ENCODE measurements around the gene SEC23B.
"Not testable (repeated sequence)": the region's sequence is repeated elsewhere in the genome, so short reads cannot be mapped to it uniquely, and the experiment has no call there.

The SEC23B gene

GRCh38 chr20:18506744-18507143 is 996 bp upstream of the SEC23B start:
- DNase-seq (ENCODE audit: low spot score), result no peak
- TF ChIP-seq, protein P1, sequence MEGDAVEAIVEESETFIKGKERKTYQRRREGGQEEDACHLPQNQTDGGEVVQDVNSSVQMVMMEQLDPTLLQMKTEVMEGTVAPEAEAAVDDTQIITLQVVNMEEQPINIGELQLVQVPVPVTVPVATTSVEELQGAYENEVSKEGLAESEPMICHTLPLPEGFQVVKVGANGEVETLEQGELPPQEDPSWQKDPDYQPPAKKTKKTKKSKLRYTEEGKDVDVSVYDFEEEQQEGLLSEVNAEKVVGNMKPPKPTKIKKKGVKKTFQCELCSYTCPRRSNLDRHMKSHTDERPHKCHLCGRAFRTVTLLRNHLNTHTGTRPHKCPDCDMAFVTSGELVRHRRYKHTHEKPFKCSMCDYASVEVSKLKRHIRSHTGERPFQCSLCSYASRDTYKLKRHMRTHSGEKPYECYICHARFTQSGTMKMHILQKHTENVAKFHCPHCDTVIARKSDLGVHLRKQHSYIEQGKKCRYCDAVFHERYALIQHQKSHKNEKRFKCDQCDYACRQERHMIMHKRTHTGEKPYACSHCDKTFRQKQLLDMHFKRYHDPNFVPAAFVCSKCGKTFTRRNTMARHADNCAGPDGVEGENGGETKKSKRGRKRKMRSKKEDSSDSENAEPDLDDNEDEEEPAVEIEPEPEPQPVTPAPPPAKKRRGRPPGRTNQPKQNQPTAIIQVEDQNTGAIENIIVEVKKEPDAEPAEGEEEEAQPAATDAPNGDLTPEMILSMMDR (IDR thresholded peaks at IDR 0.05; ENCODE audit: extremely low read depth, missing control alignments), result no peak

DNA sequence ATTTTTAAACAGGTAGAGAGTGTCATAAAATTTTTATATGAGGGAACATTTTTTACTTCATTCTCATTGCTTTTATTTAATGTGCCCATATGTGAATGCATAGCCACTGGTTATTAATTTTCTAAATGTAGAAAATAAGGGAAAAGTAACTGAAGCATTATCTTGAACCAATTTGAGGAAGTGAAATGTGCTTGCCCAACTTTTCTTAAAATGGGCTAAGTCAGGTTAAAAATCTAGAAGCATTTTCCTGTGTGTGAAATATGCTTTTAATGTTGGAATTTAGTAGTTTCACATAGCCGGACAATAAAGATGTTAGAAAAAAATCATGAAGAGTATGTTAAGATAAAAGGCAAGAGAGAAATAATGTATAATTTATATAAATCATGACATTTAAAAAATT is 3.8 kb downstream of the SEC23B start:
- TF ChIP-seq, protein P1 (IDR thresholded peaks at IDR 0.05; ENCODE audit: extremely low read depth, missing control alignments), result no peak
- no peak for DNase-seq (ENCODE audit: low spot score)

- TF ChIP-seq, protein P1 (IDR thresholded peaks at IDR 0.05; ENCODE audit: extremely low read depth, missing control alignments), result no peak
- DNase-seq (ENCODE audit: low spot score), result no peak
These were observed 5.5 kb downstream of the SEC23B start for GRCh38 chr20:18513208-18513607.

DNA sequence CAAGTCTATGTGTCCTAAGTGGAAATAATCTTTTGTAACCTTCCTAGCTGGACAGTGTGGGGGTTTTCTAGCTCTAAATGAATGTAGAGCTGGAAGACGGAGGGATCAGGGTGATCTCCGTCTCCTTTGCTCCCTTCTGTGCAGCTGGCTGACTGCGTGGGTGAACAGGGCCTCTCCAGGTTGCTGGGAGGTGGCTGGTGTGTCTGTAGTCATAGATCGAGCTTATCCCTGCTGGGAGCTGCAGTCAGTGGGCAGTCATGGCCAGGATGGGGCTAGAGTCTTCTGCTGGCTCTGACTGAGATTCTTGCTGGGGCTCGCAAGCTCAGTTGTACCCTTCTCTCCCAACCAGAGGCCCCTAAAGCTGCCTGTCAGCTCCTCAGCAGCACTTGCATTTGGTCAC is 6.4 kb downstream of the SEC23B start:
- DNase-seq (ENCODE audit: low spot score), result no peak
- TF ChIP-seq, protein P1 (IDR thresholded peaks at IDR 0.05; ENCODE audit: extremely low read depth, missing control alignments), result no peak

DNA sequence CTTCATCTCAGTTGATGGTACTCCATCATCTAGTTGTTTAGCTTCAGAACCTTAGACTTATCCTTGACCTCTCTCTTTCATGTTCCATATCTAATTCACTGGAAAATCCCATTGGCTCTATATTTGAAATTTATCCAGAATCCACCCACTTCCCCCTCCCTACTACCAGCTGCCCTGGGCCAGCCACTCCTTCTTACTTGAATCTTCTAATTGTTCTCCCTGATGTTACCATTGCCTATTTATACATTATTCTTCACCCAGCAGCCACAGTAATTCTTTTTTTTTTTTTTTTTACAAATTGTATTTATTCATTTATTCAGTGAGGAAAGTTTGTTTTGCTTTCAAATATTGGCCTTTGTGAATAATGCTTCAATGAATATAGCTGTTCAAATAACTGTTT is 8.2 kb downstream of the SEC23B start:
- TF ChIP-seq, protein P1 (IDR thresholded peaks at IDR 0.05; ENCODE audit: extremely low read depth, missing control alignments), result no peak
- DNase-seq (ENCODE audit: low spot score), result no peak

DNA sequence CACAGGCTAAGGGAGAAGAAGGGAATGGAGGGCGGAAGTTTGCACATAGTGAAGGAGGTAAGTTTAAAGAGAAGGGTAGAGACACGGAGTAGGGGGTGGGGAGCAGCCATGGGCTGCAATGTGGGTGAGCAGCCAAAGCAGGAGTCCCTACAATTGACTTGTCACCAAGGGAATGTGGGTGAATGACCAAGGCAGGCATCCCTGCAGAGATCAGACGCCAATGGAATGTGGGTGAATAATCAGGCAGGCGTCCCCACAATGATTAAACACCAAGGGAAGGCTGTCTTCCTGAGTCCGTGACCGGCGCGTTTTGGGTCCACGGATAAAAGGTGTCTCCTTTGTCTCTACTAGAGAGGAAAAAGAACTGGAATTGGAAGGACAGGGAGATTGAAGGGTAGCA is 14.3 kb downstream of the SEC23B start:
- DNase-seq (ENCODE audit: low spot score), result not testable (repeated sequence)

DNA sequence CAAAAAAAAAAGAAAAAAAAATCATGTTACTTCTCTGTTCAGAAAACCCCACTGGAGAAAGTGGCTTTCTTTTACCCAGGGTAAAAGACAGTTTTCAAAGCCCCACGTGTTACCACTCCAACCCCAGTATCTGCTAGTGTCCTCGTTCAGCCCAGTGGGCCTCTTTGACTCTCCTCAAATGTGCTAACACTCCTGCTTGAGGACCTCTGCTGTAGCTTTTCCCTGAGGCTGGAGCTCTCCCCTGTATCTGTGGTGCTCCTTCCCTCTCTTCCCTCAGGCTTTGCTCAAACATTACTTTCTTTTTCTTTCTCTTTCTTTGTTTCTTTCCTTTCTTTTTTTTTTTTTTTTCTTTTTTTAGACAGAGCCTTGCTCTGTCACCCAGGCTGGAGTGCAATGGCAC is 15.3 kb downstream of the SEC23B start:
- no peak for DNase-seq (ENCODE audit: low spot score)
- TF ChIP-seq, protein P1 (IDR thresholded peaks at IDR 0.05; ENCODE audit: extremely low read depth, missing control alignments), result no peak

DNA sequence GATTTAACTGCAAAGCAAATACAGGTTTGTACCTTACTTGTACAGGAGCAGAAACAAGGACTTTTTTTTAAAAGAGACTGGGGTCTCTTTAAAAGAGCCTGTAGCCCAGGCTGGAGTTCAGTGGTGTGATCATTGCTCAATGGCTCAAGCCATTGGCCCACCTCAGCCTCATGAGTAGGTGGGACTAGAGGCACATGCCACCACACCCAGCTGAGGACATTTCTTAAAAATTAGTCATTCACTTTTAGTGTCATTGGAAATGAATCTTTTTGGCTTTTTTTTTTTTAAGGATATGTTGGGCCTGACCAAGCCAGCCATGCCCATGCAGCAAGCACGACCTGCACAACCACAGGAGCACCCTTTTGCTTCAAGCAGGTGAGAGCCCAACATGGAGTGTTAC is 16.9 kb downstream of the SEC23B start:
- DNase-seq (ENCODE audit: low spot score), result no peak

DNA sequence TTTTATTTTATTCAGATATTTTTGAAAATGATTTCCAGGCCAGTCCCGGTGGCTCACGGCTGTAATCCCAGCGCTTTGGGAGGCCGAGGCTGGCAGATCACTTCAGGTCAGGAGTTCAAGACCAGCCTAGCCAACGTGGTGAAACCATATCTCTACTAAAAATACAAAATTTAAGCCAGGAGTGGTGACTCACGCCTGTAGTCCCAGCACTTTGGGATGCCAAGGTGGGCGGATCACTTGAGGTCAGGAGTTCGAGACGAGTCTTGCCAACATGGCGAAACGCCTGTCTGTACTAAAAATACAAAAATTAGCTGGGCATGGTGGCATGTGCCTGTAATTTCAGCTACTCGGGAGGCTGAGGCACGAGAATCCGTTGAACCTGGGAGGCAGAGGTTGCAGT is 19.0 kb downstream of the SEC23B start:
- DNase-seq (ENCODE audit: low spot score), result not testable (repeated sequence)

More for the DNA sequence above, 16.9 kb downstream of the SEC23B start:
- TF ChIP-seq, protein P1 (IDR thresholded peaks at IDR 0.05; ENCODE audit: extremely low read depth, missing control alignments), result no peak
